C4-2B (cell line): ENCODE results near the gene PUS10.

Experiments
- ZFX ChIP-seq: fragments of 450-650 bp; IDR thresholded peaks from 2 replicates; pipeline ENCODE4 v1.6.1; 2017
- TF ChIP-seq, protein P1 (sequence below): fragments of 450-650 bp; conservative IDR thresholded peaks from 2 replicates; pipeline ENCODE4 v1.5.1; 2017; ENCODE audit warnings: mild to moderate bottlenecking

DNA sequence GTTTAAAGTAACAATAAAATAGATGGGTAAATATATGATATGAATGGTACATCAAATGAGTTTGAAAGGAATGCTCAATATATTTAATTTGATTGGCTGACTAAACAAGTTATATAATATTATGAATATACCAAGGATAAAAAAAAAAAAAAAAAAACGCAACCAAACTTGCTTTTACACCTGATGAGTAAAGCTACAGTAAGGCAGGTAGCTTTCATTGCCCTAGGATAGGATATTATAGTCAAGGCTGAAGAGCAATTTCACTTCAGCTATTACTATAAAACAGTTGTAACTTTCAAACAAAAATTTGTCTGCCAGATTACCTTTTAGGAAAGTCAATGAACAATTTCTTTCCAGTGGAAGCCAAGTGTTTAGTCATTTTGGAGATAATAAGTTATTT is 57.3 kb downstream of the PUS10 start:
- TF ChIP-seq, protein P1, sequence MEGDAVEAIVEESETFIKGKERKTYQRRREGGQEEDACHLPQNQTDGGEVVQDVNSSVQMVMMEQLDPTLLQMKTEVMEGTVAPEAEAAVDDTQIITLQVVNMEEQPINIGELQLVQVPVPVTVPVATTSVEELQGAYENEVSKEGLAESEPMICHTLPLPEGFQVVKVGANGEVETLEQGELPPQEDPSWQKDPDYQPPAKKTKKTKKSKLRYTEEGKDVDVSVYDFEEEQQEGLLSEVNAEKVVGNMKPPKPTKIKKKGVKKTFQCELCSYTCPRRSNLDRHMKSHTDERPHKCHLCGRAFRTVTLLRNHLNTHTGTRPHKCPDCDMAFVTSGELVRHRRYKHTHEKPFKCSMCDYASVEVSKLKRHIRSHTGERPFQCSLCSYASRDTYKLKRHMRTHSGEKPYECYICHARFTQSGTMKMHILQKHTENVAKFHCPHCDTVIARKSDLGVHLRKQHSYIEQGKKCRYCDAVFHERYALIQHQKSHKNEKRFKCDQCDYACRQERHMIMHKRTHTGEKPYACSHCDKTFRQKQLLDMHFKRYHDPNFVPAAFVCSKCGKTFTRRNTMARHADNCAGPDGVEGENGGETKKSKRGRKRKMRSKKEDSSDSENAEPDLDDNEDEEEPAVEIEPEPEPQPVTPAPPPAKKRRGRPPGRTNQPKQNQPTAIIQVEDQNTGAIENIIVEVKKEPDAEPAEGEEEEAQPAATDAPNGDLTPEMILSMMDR, result no peak
- TF ChIP-seq ZFX, result no peak
